IMR-90 (cell line): Measurements from ENCODE around the gene CGGBP1. TPM values are rescaled to one million over a fixed set of nuclear protein-coding genes. Genes with fewer than 3 reads are reported as not detected.

Experiments used
- ATAC-seq: fragments of 200-7000 bp; cut with Tn5 transposase; 2 replicates; pipeline ENCODE4 v1.9.1; 2020; ENCODE audit warnings: low read depth, mild to moderate bottlenecking, moderate library complexity
- BruUV-seq: library from RNA; stranded (reverse); fragments of 400-500 nt; replicated peaks from 2 replicates; lab custom pipeline; 2021; lab: Mats Ljungman, UMichigan
- CTCF ChIA-PET: fragments of 300-600 bp; formaldehyde crosslinking; extraction: SDS; loops from one replicate; lab custom pipeline; 2021; ENCODE audit warnings: antibody characterized with exemption; lab: Yijun Ruan, JAX
- POLR2A ChIA-PET: fragments of 300-600 bp; sonication (Branson Sonifier 250); formaldehyde crosslinking; loops from one replicate; lab custom pipeline; 2022; ENCODE audit warnings: antibody characterized with exemption; ENCODE audit not compliant: unreplicated experiment; lab: Charles Lee
- DNase-seq: peaks from one replicate; pipeline ENCODE4 v3.0.0; 2013
- H2AFZ ChIP-seq: replicated peaks from 2 replicates; pipeline ENCODE3; 2013; ENCODE audit warnings: low read length, mild to moderate bottlenecking; ENCODE audit not compliant: poor library complexity
- H2AK5ac ChIP-seq: 2 replicates; pipeline ENCODE4 v1.6.1; 2013; ENCODE audit warnings: low read depth, low read length, inconsistent platforms
- H2AK9ac ChIP-seq: replicated peaks from 2 replicates; pipeline ENCODE3; 2013; ENCODE audit warnings: mild to moderate bottlenecking, low read depth, low read length, moderate library complexity; ENCODE audit not compliant: poor library complexity
- H2BK120ac ChIP-seq: 2 replicates; pipeline ENCODE4 v1.6.1; 2013; ENCODE audit warnings: low read depth, low read length, inconsistent platforms
- H2BK15ac ChIP-seq: 3 replicates; pipeline ENCODE4 v1.6.1; 2013; ENCODE audit warnings: low read depth, low read length, inconsistent platforms
- H2BK20ac ChIP-seq: 2 replicates; pipeline ENCODE4 v1.6.1; 2013; ENCODE audit warnings: low read depth, mild to moderate bottlenecking, inconsistent platforms, low read length, moderate library complexity
- H2BK5ac ChIP-seq: 2 replicates; pipeline ENCODE4 v1.6.1; 2013; ENCODE audit warnings: mild to moderate bottlenecking, low read depth, low read length, inconsistent platforms; ENCODE audit not compliant: poor library complexity, severe bottlenecking
- H3K14ac ChIP-seq: replicated peaks from 2 replicates; pipeline ENCODE4 v1.6.1; 2013; ENCODE audit warnings: low read depth, low read length, inconsistent platforms
- H3K18ac ChIP-seq: 2 replicates; pipeline ENCODE4 v1.6.1; 2013; ENCODE audit warnings: low read depth, low read length, control low read depth
- H3K23ac ChIP-seq: 2 replicates; pipeline ENCODE4 v1.6.1; 2013; ENCODE audit warnings: low read depth, low read length, inconsistent platforms
- H3K27ac ChIP-seq: 2 replicates; pipeline ENCODE4 v1.5.1; 2013; ENCODE audit warnings: mild to moderate bottlenecking, control low read depth, low read length; ENCODE audit not compliant: insufficient read depth
- H3K27me3 ChIP-seq: 2 replicates; pipeline ENCODE4 v1.6.1; 2013; ENCODE audit warnings: low read length; ENCODE audit not compliant: control insufficient read depth, insufficient read depth
- H3K36me3 ChIP-seq: 2 replicates; pipeline ENCODE4 v1.6.1; 2013; ENCODE audit warnings: low read length, mixed read lengths; ENCODE audit not compliant: control insufficient read depth, insufficient read depth
- H3K4ac ChIP-seq: 2 replicates; pipeline ENCODE4 v1.6.1; 2013; ENCODE audit warnings: low read depth, low read length, inconsistent platforms
- H3K4me1 ChIP-seq: 2 replicates; pipeline ENCODE4 v1.6.1; 2013; ENCODE audit warnings: low read length, mixed read lengths; ENCODE audit not compliant: control insufficient read depth, insufficient read depth
- H3K4me2 ChIP-seq: 2 replicates; pipeline ENCODE4 v1.6.1; 2013; ENCODE audit warnings: low read depth, mild to moderate bottlenecking, control low read depth, low read length, moderate library complexity
- H3K4me3 ChIP-seq: 2 replicates; pipeline ENCODE4 v1.5.1; 2013; ENCODE audit warnings: low read depth, mild to moderate bottlenecking, control low read depth, low read length, moderate library complexity; ENCODE audit not compliant: insufficient read depth
- H3K56ac ChIP-seq: 2 replicates; pipeline ENCODE4 v1.6.1; 2013; ENCODE audit warnings: low read length, inconsistent platforms; ENCODE audit not compliant: insufficient read depth; ENCODE audit errors: extremely low read depth
- H3K79me1 ChIP-seq, 2 experiments: 2 replicates each; pipeline ENCODE4 v1.6.1; 2013; ENCODE audit warnings: low read length in 2 of 2, inconsistent platforms in 1 of 2, low read depth in 1 of 2
- H3K9ac ChIP-seq: 2 replicates; pipeline ENCODE4 v1.6.1; 2013; ENCODE audit warnings: low read depth, low read length, control low read depth
- H3K9me1 ChIP-seq: 2 replicates; pipeline ENCODE4 v1.6.1; 2013; ENCODE audit warnings: low read length, inconsistent platforms; ENCODE audit not compliant: insufficient read depth
- H3K9me3 ChIP-seq: 2 replicates; pipeline ENCODE4 v1.6.1; 2013; ENCODE audit warnings: low read length; ENCODE audit not compliant: control insufficient read depth, insufficient read depth
- H4K20me1 ChIP-seq: 2 replicates; pipeline ENCODE4 v1.6.1; 2013; ENCODE audit warnings: low read length, inconsistent platforms; ENCODE audit not compliant: insufficient read depth
- H4K5ac ChIP-seq: 2 replicates; pipeline ENCODE4 v1.6.1; 2013; ENCODE audit warnings: mild to moderate bottlenecking, low read depth, low read length, control low read depth
- H4K8ac ChIP-seq, 2 experiments: 2 replicates each; pipeline ENCODE4 v1.6.1; 2013; ENCODE audit warnings: low read depth in 2 of 2, low read length in 2 of 2, control low read depth in 1 of 2, inconsistent platforms in 1 of 2
- H4K91ac ChIP-seq: 2 replicates; pipeline ENCODE4 v1.6.1; 2013; ENCODE audit warnings: low read depth, low read length, inconsistent platforms; ENCODE audit not compliant: insufficient read depth
- BHLHE40 ChIP-seq: fragments of 150-350 bp; IDR thresholded peaks from 2 replicates; pipeline ENCODE4 v1.6.1; 2016; ENCODE audit warnings: mild to moderate bottlenecking, low read depth, low read length
- CEBPB ChIP-seq: IDR thresholded peaks from 2 replicates; pipeline ENCODE4 v1.6.1; 2012; ENCODE audit warnings: low read depth, low read length, improper control_type of control experiment
- MAZ ChIP-seq: IDR thresholded peaks from 2 replicates; pipeline ENCODE4 v1.6.1; 2012; ENCODE audit warnings: low read depth, mild to moderate bottlenecking, low read length, improper control_type of control experiment, moderate library complexity, borderline replicate concordance
- POLR2A ChIP-seq: IDR thresholded peaks from 2 replicates; pipeline ENCODE4 v1.6.1; 2012; ENCODE audit warnings: mild to moderate bottlenecking, low read depth, low read length
- RCOR1 ChIP-seq: IDR thresholded peaks from 2 replicates; pipeline ENCODE4 v1.6.1; 2012; ENCODE audit warnings: mild to moderate bottlenecking, low read length, improper control_type of control experiment; ENCODE audit not compliant: insufficient replicate concordance
- WGBS, 2 experiments: methylation state at CpG; one replicate each; pipeline versions ENCODE4 v1.1.5 to v1.1.7; 2013; ENCODE audit warnings: missing lambda C conversion rate in 2 of 2; ENCODE audit not compliant: insufficient read length in 1 of 2; ENCODE audit errors: extremely low coverage in 2 of 2; 5-methylcytosine and 5-hydroxymethylcytosine counted together
- dilution Hi-C: fragments of 300-500 bp; cut with HindIII; formaldehyde crosslinking; loops from one replicate; pipeline ENCODE4 v1.14.3; 2018; ENCODE audit warnings: low sequenced_read_pairs; ENCODE audit not compliant: unreplicated experiment
- in situ Hi-C: fragments of 300-500 bp; cut with MboI; formaldehyde crosslinking; loops from 3 replicates; pipeline ENCODE4 v1.14.3; 2019; ENCODE audit warnings: low sequenced_read_pairs, inconsistent platforms, mixed read lengths
- intact Hi-C: fragments of 100-400 bp; cut with micrococcal nuclease; formaldehyde crosslinking; loops from 2 replicates; pipeline ENCODE4 v1.10.0; 2022
- polyA plus RNA-seq, 3 experiments: library from polyadenylated mRNA; depleted of rRNA; stranded (reverse); fragments of >200 nt; gene quantifications; 2 replicates each; pipeline ENCODE4 v1.2.3, GENCODE V29; 2012; ENCODE audit warnings: low replicate concordance in 1 of 3
- total RNA-seq: library from RNA; depleted of rRNA; stranded (reverse); fragments of >200 nt; gene quantifications from 2 replicates; pipeline ENCODE4 v1.2.3, GENCODE V29; 2012
- TF ChIP-seq, protein P1 (sequence below): fragments of 150-350 bp; IDR thresholded peaks from 2 replicates; pipeline ENCODE4 v1.6.1; 2016; ENCODE audit warnings: low read depth, mild to moderate bottlenecking, low read length, moderate library complexity, borderline replicate concordance
- TF ChIP-seq, protein P2 (sequence below): fragments of 150-350 bp; IDR thresholded peaks from 2 replicates; pipeline ENCODE4 v1.6.1; 2017; ENCODE audit warnings: mild to moderate bottlenecking, antibody characterized with exemption, low read length, low read depth

Gene CGGBP1
- total and polyA plus RNA-seq, 2 of the 4 experiments (the other 2 are of a cell fraction), result 42.1 to 47.7 TPM

DNA sequence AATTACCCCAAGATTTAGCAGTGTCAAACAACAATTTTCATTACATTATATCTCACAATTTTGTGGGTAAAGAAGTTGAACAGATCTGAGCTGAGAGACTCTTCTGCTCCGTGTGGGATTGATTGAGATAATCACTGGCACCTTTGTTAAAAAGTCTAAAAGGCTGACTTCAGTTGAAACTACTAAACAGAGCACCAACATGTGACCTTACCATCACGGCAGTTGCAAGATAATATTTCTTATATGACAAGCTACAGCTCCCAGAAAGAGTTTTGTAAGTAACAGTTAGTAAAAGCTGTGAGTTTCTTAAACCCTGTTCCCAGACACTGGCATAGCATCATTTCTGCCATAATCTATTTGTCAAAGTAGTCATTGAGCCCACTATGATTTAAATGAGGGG is 25.0 kb downstream of the CGGBP1 start:
- TF ChIP-seq CEBPB (no peak), MAZ (no peak), RCOR1 (no peak), BHLHE40 (no peak), POLR2A (no peak)
- TF ChIP-seq, protein P1, sequence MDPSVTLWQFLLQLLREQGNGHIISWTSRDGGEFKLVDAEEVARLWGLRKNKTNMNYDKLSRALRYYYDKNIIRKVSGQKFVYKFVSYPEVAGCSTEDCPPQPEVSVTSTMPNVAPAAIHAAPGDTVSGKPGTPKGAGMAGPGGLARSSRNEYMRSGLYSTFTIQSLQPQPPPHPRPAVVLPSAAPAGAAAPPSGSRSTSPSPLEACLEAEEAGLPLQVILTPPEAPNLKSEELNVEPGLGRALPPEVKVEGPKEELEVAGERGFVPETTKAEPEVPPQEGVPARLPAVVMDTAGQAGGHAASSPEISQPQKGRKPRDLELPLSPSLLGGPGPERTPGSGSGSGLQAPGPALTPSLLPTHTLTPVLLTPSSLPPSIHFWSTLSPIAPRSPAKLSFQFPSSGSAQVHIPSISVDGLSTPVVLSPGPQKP, result no peak
- TF ChIP-seq, protein P2, sequence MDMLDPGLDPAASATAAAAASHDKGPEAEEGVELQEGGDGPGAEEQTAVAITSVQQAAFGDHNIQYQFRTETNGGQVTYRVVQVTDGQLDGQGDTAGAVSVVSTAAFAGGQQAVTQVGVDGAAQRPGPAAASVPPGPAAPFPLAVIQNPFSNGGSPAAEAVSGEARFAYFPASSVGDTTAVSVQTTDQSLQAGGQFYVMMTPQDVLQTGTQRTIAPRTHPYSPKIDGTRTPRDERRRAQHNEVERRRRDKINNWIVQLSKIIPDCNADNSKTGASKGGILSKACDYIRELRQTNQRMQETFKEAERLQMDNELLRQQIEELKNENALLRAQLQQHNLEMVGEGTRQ, result no peak
- H2BK5ac ChIP-seq, result no peak overlapping the region
- H2BK120ac ChIP-seq, result no peak overlapping the region
- H4K20me1 ChIP-seq, result no peaks in the 10 kb centered on the region
- no peak overlapping the region for H3K18ac ChIP-seq
- H2BK20ac ChIP-seq, result no peak overlapping the region
- no peak overlapping the region for H2AK5ac ChIP-seq
- H4K5ac ChIP-seq, result no peak overlapping the region
- CTCF ChIA-PET, result no interaction called here
- H3K4me3 ChIP-seq, result no peak overlapping the region
- intact Hi-C loops, result no loop called here
- no TSS peak for BruUV-seq
- no peaks in the 10 kb centered on the region for H3K79me1 ChIP-seq
- H3K4me1 ChIP-seq, result no peaks in the 10 kb centered on the region; the same call in 1 of the 2 replicates
- in situ Hi-C loops, result no loop called here
- no CpG with 5 or more reads among the region's 2 CpGs for WGBS, 2 experiments
- H4K8ac ChIP-seq, result no peak overlapping the region
- DNase-seq, result no peak
- H2AFZ ChIP-seq, result no peak overlapping the region
- no peak overlapping the region for H3K56ac ChIP-seq
- H3K23ac ChIP-seq, result no peak overlapping the region
- H3K9ac ChIP-seq, result no peak overlapping the region
- ATAC-seq, result no peak
- dilution Hi-C loops, result no loop called here
- H3K36me3 ChIP-seq, result no peaks in the 10 kb centered on the region
- H3K14ac ChIP-seq, result no peak overlapping the region
- H4K91ac ChIP-seq, result no peak overlapping the region
- H3K9me3 ChIP-seq, result no peaks in the 10 kb centered on the region
- H2BK15ac ChIP-seq, result no peak overlapping the region
- H3K27ac ChIP-seq, result no peak overlapping the region
- no peaks in the 10 kb centered on the region for H3K9me1 ChIP-seq
- H2AK9ac ChIP-seq, result no peak overlapping the region
- no peaks in the 10 kb centered on the region for H3K27me3 ChIP-seq
- no peak overlapping the region for H3K4me2 ChIP-seq
- POLR2A ChIA-PET, result no interaction called here
- H3K4ac ChIP-seq, result no peak overlapping the region
